ENCODE results near the gene PLXNC1. TPM values are rescaled to one million over a fixed set of nuclear protein-coding genes. Genes with fewer than 3 reads are reported as not detected.
A peak's percentile ranks its signal among the peaks of the same experiment; 100 is the strongest.

The PLXNC1 gene
- total RNA-seq, 1 donor from 2014 or later, result 15.7 TPM

GRCh38 chr12:94267921-94268471, 119.6 kb downstream of the PLXNC1 start:
- no peak for TF ChIP-seq CTCF (IDR thresholded peaks at IDR 0.05)
- intact Hi-C loops (cut with DNase I), result no loop called here
- Histone ChIP-seq H3K4me3 (no peak overlapping the region), H3K4me1 (peaks cover 38% of the 10 kb centered on the region), H3K9me3 (no peaks in the 10 kb centered on the region), H3K27me3 (no peaks in the 10 kb centered on the region), H3K27ac (peak overlapping the region; percentile 66), H3K36me3 (no peaks in the 10 kb centered on the region)
- ATAC-seq, result no peak
- DNase-seq, result no peak

GRCh38 chr12:94269316-94269999, 121.1 kb downstream of the PLXNC1 start:
- Histone ChIP-seq H3K27ac (no peak overlapping the region), H3K4me3 (no peak overlapping the region), H3K36me3 (no peaks in the 10 kb centered on the region), H3K4me1 (peaks cover 23% of the 10 kb centered on the region), H3K9me3 (no peaks in the 10 kb centered on the region), H3K27me3 (no peaks in the 10 kb centered on the region)
- DNase-seq (no peak), ATAC-seq (no peak)
- intact Hi-C loops (cut with DNase I), result no loop called here
- TF ChIP-seq CTCF (IDR thresholded peaks at IDR 0.05), result no peak

GRCh38 chr12:94271351-94271750, 123.0 kb downstream of the PLXNC1 start:
- Histone ChIP-seq H3K27ac (no peak overlapping the region), H3K9me3 (no peaks in the 10 kb centered on the region), H3K27me3 (no peaks in the 10 kb centered on the region), H3K36me3 (no peaks in the 10 kb centered on the region), H3K4me1 (peaks cover 15% of the 10 kb centered on the region), H3K4me3 (no peak overlapping the region)
- ATAC-seq, result no peak
- TF ChIP-seq CTCF (IDR thresholded peaks at IDR 0.05), result no peak
- intact Hi-C loops (cut with DNase I), result no loop called here
- no peak for DNase-seq

- ATAC-seq (peak; percentile 32), DNase-seq (no peak)
- no peaks in the 10 kb centered on the region for H3K9me3 ChIP-seq
- no peak overlapping the region for H3K4me3 ChIP-seq
- TF ChIP-seq CTCF (IDR thresholded peaks at IDR 0.05), result no peak
- H3K27ac ChIP-seq, result no peak overlapping the region
- H3K27me3 ChIP-seq, result no peaks in the 10 kb centered on the region
- intact Hi-C loops (cut with DNase I), result no loop called here
- H3K4me1 ChIP-seq, result peaks cover 9% of the 10 kb centered on the region
- no peaks in the 10 kb centered on the region for H3K36me3 ChIP-seq
Measured at GRCh38 chr12:94272280-94272679, 123.9 kb downstream of the PLXNC1 start.

- intact Hi-C loops (cut with DNase I), result no loop called here
- no peaks in the 10 kb centered on the region for H3K4me1 ChIP-seq
- no peak overlapping the region for H3K4me3 ChIP-seq
- TF ChIP-seq CTCF (IDR thresholded peaks at IDR 0.05), result no peak
- H3K27ac ChIP-seq, result no peak overlapping the region
- no peaks in the 10 kb centered on the region for H3K27me3 ChIP-seq
- no peak for ATAC-seq
- no peak for DNase-seq
- no peaks in the 10 kb centered on the region for H3K36me3 ChIP-seq
- no peaks in the 10 kb centered on the region for H3K9me3 ChIP-seq
Measured at GRCh38 chr12:94273272-94273671, 124.9 kb downstream of the PLXNC1 start.

Measured in upper lobe of right lung (tissue), 1 donor.